ELF-1 (cell line): ENCODE data around the gene PTGES2.
A peak's percentile ranks its signal among the peaks of the same experiment; 100 is the strongest.
"Not testable (repeated sequence)": the region's sequence is repeated elsewhere in the genome, so short reads cannot be mapped to it uniquely, and the experiment has no call there.

ENCODE experiments used
- DNase-seq: peaks from one replicate; pipeline ENCODE4 v3.0.0-alpha.2; 2016; ENCODE audit warnings: low read depth, low spot score

Gene PTGES2

GRCh38 chr9:128088253-128088945 lies 39.1 kb downstream of the PTGES2 start:
- no peak for DNase-seq

GRCh38 chr9:128087262-128087661 lies 40.3 kb downstream of the PTGES2 start:
- no peak for DNase-seq

GRCh38 chr9:128085943-128086342 lies 41.6 kb downstream of the PTGES2 start:
- no peak for DNase-seq

- no peak for DNase-seq
These were observed 42.8 kb downstream of the PTGES2 start for GRCh38 chr9:128084746-128085145.

- peak; percentile 58 for DNase-seq
These were observed 45.4 kb downstream of the PTGES2 start for GRCh38 chr9:128082151-128082550.

- DNase-seq: no peak
These were observed 46.5 kb downstream of the PTGES2 start for GRCh38 chr9:128081056-128081455.

GRCh38 chr9:128080206-128080605 lies 47.3 kb downstream of the PTGES2 start:
- no peak for DNase-seq

- peak; percentile 67 for DNase-seq
These were observed 48.8 kb downstream of the PTGES2 start for GRCh38 chr9:128078504-128079434.

GRCh38 chr9:128077847-128078503 lies 49.6 kb downstream of the PTGES2 start:
- DNase-seq: no peak

- DNase-seq: no peak
These were observed 54.2 kb downstream of the PTGES2 start for GRCh38 chr9:128073253-128073886.

GRCh38 chr9:128072144-128073021 lies 55.1 kb downstream of the PTGES2 start:
- DNase-seq: no peak

GRCh38 chr9:128071475-128071874 lies 56.1 kb downstream of the PTGES2 start:
- not testable (repeated sequence) for DNase-seq

GRCh38 chr9:128070874-128071273 lies 56.7 kb downstream of the PTGES2 start:
- DNase-seq: no peak
